IMR-90 (cell line): Measurements from ENCODE around the gene TAS2R4. TPM values are rescaled to one million over a fixed set of nuclear protein-coding genes. Genes with fewer than 3 reads are reported as not detected.

ENCODE experiments used
- ATAC-seq: fragments of 200-7000 bp; cut with Tn5 transposase; 2 replicates; pipeline ENCODE4 v1.9.1; 2020; ENCODE audit warnings: low read depth, mild to moderate bottlenecking, moderate library complexity
- BruUV-seq: library from RNA; stranded (reverse); fragments of 400-500 nt; replicated peaks from 2 replicates; lab custom pipeline; 2021; lab: Mats Ljungman, UMichigan
- CTCF ChIA-PET: fragments of 300-600 bp; formaldehyde crosslinking; extraction: SDS; loops from one replicate; lab custom pipeline; 2021; ENCODE audit warnings: antibody characterized with exemption; lab: Yijun Ruan, JAX
- POLR2A ChIA-PET: fragments of 300-600 bp; sonication (Branson Sonifier 250); formaldehyde crosslinking; loops from one replicate; lab custom pipeline; 2022; ENCODE audit warnings: antibody characterized with exemption; ENCODE audit not compliant: unreplicated experiment; lab: Charles Lee
- DNase-seq: peaks from one replicate; pipeline ENCODE4 v3.0.0; 2013
- H2AFZ ChIP-seq: replicated peaks from 2 replicates; pipeline ENCODE3; 2013; ENCODE audit warnings: low read length, mild to moderate bottlenecking; ENCODE audit not compliant: poor library complexity
- H2AK5ac ChIP-seq: 2 replicates; pipeline ENCODE4 v1.6.1; 2013; ENCODE audit warnings: low read depth, low read length, inconsistent platforms
- H2AK9ac ChIP-seq: replicated peaks from 2 replicates; pipeline ENCODE3; 2013; ENCODE audit warnings: mild to moderate bottlenecking, low read depth, low read length, moderate library complexity; ENCODE audit not compliant: poor library complexity
- H2BK120ac ChIP-seq: 2 replicates; pipeline ENCODE4 v1.6.1; 2013; ENCODE audit warnings: low read depth, low read length, inconsistent platforms
- H2BK15ac ChIP-seq: 3 replicates; pipeline ENCODE4 v1.6.1; 2013; ENCODE audit warnings: low read depth, low read length, inconsistent platforms
- H2BK20ac ChIP-seq: 2 replicates; pipeline ENCODE4 v1.6.1; 2013; ENCODE audit warnings: low read depth, mild to moderate bottlenecking, inconsistent platforms, low read length, moderate library complexity
- H2BK5ac ChIP-seq: 2 replicates; pipeline ENCODE4 v1.6.1; 2013; ENCODE audit warnings: mild to moderate bottlenecking, low read depth, low read length, inconsistent platforms; ENCODE audit not compliant: poor library complexity, severe bottlenecking
- H3K14ac ChIP-seq: replicated peaks from 2 replicates; pipeline ENCODE4 v1.6.1; 2013; ENCODE audit warnings: low read depth, low read length, inconsistent platforms
- H3K18ac ChIP-seq: 2 replicates; pipeline ENCODE4 v1.6.1; 2013; ENCODE audit warnings: low read depth, low read length, control low read depth
- H3K23ac ChIP-seq: 2 replicates; pipeline ENCODE4 v1.6.1; 2013; ENCODE audit warnings: low read depth, low read length, inconsistent platforms
- H3K27ac ChIP-seq: 2 replicates; pipeline ENCODE4 v1.5.1; 2013; ENCODE audit warnings: mild to moderate bottlenecking, control low read depth, low read length; ENCODE audit not compliant: insufficient read depth
- H3K27me3 ChIP-seq: 2 replicates; pipeline ENCODE4 v1.6.1; 2013; ENCODE audit warnings: low read length; ENCODE audit not compliant: control insufficient read depth, insufficient read depth
- H3K36me3 ChIP-seq: 2 replicates; pipeline ENCODE4 v1.6.1; 2013; ENCODE audit warnings: low read length, mixed read lengths; ENCODE audit not compliant: control insufficient read depth, insufficient read depth
- H3K4ac ChIP-seq: 2 replicates; pipeline ENCODE4 v1.6.1; 2013; ENCODE audit warnings: low read depth, low read length, inconsistent platforms
- H3K4me1 ChIP-seq: 2 replicates; pipeline ENCODE4 v1.6.1; 2013; ENCODE audit warnings: low read length, mixed read lengths; ENCODE audit not compliant: control insufficient read depth, insufficient read depth
- H3K4me2 ChIP-seq: 2 replicates; pipeline ENCODE4 v1.6.1; 2013; ENCODE audit warnings: low read depth, mild to moderate bottlenecking, control low read depth, low read length, moderate library complexity
- H3K4me3 ChIP-seq: 2 replicates; pipeline ENCODE4 v1.5.1; 2013; ENCODE audit warnings: low read depth, mild to moderate bottlenecking, control low read depth, low read length, moderate library complexity; ENCODE audit not compliant: insufficient read depth
- H3K56ac ChIP-seq: 2 replicates; pipeline ENCODE4 v1.6.1; 2013; ENCODE audit warnings: low read length, inconsistent platforms; ENCODE audit not compliant: insufficient read depth; ENCODE audit errors: extremely low read depth
- H3K79me1 ChIP-seq, 2 experiments: 2 replicates each; pipeline ENCODE4 v1.6.1; 2013; ENCODE audit warnings: low read length in 2 of 2, inconsistent platforms in 1 of 2, low read depth in 1 of 2
- H3K9ac ChIP-seq: 2 replicates; pipeline ENCODE4 v1.6.1; 2013; ENCODE audit warnings: low read depth, low read length, control low read depth
- H3K9me1 ChIP-seq: 2 replicates; pipeline ENCODE4 v1.6.1; 2013; ENCODE audit warnings: low read length, inconsistent platforms; ENCODE audit not compliant: insufficient read depth
- H3K9me3 ChIP-seq: 2 replicates; pipeline ENCODE4 v1.6.1; 2013; ENCODE audit warnings: low read length; ENCODE audit not compliant: control insufficient read depth, insufficient read depth
- H4K20me1 ChIP-seq: 2 replicates; pipeline ENCODE4 v1.6.1; 2013; ENCODE audit warnings: low read length, inconsistent platforms; ENCODE audit not compliant: insufficient read depth
- H4K5ac ChIP-seq: 2 replicates; pipeline ENCODE4 v1.6.1; 2013; ENCODE audit warnings: mild to moderate bottlenecking, low read depth, low read length, control low read depth
- H4K8ac ChIP-seq, 2 experiments: 2 replicates each; pipeline ENCODE4 v1.6.1; 2013; ENCODE audit warnings: low read depth in 2 of 2, low read length in 2 of 2, control low read depth in 1 of 2, inconsistent platforms in 1 of 2
- H4K91ac ChIP-seq: 2 replicates; pipeline ENCODE4 v1.6.1; 2013; ENCODE audit warnings: low read depth, low read length, inconsistent platforms; ENCODE audit not compliant: insufficient read depth
- BHLHE40 ChIP-seq: fragments of 150-350 bp; IDR thresholded peaks from 2 replicates; pipeline ENCODE4 v1.6.1; 2016; ENCODE audit warnings: mild to moderate bottlenecking, low read depth, low read length
- CEBPB ChIP-seq: IDR thresholded peaks from 2 replicates; pipeline ENCODE4 v1.6.1; 2012; ENCODE audit warnings: low read depth, low read length, improper control_type of control experiment
- CHD1 ChIP-seq: IDR thresholded peaks from 2 replicates; pipeline ENCODE4 v1.6.1; 2012; ENCODE audit warnings: low read depth, low read length, improper control_type of control experiment
- CTCF ChIP-seq: conservative IDR thresholded peaks from 2 replicates; pipeline ENCODE4 v1.5.1; 2012; ENCODE audit warnings: mild to moderate bottlenecking, low read depth, low read length, improper control_type of control experiment
- FOS ChIP-seq: fragments of 150-350 bp; IDR thresholded peaks from 2 replicates; pipeline ENCODE4 v1.6.1; 2016; ENCODE audit warnings: low read depth, low read length
- MAFK ChIP-seq: IDR thresholded peaks from 2 replicates; pipeline ENCODE4 v1.6.1; 2012; ENCODE audit warnings: low read depth, low read length, improper control_type of control experiment
- MAZ ChIP-seq: IDR thresholded peaks from 2 replicates; pipeline ENCODE4 v1.6.1; 2012; ENCODE audit warnings: low read depth, mild to moderate bottlenecking, low read length, improper control_type of control experiment, moderate library complexity, borderline replicate concordance
- MXI1 ChIP-seq: IDR thresholded peaks from 2 replicates; pipeline ENCODE4 v1.6.1; 2012; ENCODE audit warnings: low read depth, mild to moderate bottlenecking, low read length, moderate library complexity, borderline replicate concordance
- NFE2L2 ChIP-seq: fragments of 150-350 bp; IDR thresholded peaks from 2 replicates; pipeline ENCODE4 v1.6.1; 2016; ENCODE audit warnings: low read depth, mild to moderate bottlenecking, low read length
- POLR2A ChIP-seq: IDR thresholded peaks from 2 replicates; pipeline ENCODE4 v1.6.1; 2012; ENCODE audit warnings: mild to moderate bottlenecking, low read depth, low read length
- RAD21 ChIP-seq: IDR thresholded peaks from 2 replicates; pipeline ENCODE4 v1.6.1; 2012; ENCODE audit warnings: low read length, improper control_type of control experiment
- RCOR1 ChIP-seq: IDR thresholded peaks from 2 replicates; pipeline ENCODE4 v1.6.1; 2012; ENCODE audit warnings: mild to moderate bottlenecking, low read length, improper control_type of control experiment; ENCODE audit not compliant: insufficient replicate concordance
- RFX5 ChIP-seq: IDR thresholded peaks from 2 replicates; pipeline ENCODE4 v1.8.0; 2012; ENCODE audit warnings: low read depth, mild to moderate bottlenecking, low read length, moderate library complexity
- SMC3 ChIP-seq: fragments of 150-350 bp; IDR thresholded peaks from 2 replicates; pipeline ENCODE4 v1.6.1; 2016; ENCODE audit warnings: low read depth, mild to moderate bottlenecking, antibody characterized with exemption, low read length, moderate library complexity
- USF2 ChIP-seq: fragments of 150-350 bp; IDR thresholded peaks from 2 replicates; pipeline ENCODE4 v1.6.1; 2017; ENCODE audit warnings: mild to moderate bottlenecking, antibody characterized with exemption, low read length, low read depth
- WGBS, 2 experiments: methylation state at CpG; one replicate each; pipeline versions ENCODE4 v1.1.5 to v1.1.7; 2013; ENCODE audit warnings: missing lambda C conversion rate in 2 of 2; ENCODE audit not compliant: insufficient read length in 1 of 2; ENCODE audit errors: extremely low coverage in 2 of 2; 5-methylcytosine and 5-hydroxymethylcytosine counted together
- dilution Hi-C: fragments of 300-500 bp; cut with HindIII; formaldehyde crosslinking; loops from one replicate; pipeline ENCODE4 v1.14.3; 2018; ENCODE audit warnings: low sequenced_read_pairs; ENCODE audit not compliant: unreplicated experiment
- in situ Hi-C: fragments of 300-500 bp; cut with MboI; formaldehyde crosslinking; loops from 3 replicates; pipeline ENCODE4 v1.14.3; 2019; ENCODE audit warnings: low sequenced_read_pairs, inconsistent platforms, mixed read lengths
- intact Hi-C: fragments of 100-400 bp; cut with micrococcal nuclease; formaldehyde crosslinking; loops from 2 replicates; pipeline ENCODE4 v1.10.0; 2022
- polyA plus RNA-seq, 3 experiments: library from polyadenylated mRNA; depleted of rRNA; stranded (reverse); fragments of >200 nt; gene quantifications; 2 replicates each; pipeline ENCODE4 v1.2.3, GENCODE V29; 2012; ENCODE audit warnings: low replicate concordance in 1 of 3
- total RNA-seq: library from RNA; depleted of rRNA; stranded (reverse); fragments of >200 nt; gene quantifications from 2 replicates; pipeline ENCODE4 v1.2.3, GENCODE V29; 2012

Gene TAS2R4
- total and polyA plus RNA-seq, 2 of the 4 experiments (the other 2 are of a cell fraction): 0.14 to 0.18 TPM

DNA sequence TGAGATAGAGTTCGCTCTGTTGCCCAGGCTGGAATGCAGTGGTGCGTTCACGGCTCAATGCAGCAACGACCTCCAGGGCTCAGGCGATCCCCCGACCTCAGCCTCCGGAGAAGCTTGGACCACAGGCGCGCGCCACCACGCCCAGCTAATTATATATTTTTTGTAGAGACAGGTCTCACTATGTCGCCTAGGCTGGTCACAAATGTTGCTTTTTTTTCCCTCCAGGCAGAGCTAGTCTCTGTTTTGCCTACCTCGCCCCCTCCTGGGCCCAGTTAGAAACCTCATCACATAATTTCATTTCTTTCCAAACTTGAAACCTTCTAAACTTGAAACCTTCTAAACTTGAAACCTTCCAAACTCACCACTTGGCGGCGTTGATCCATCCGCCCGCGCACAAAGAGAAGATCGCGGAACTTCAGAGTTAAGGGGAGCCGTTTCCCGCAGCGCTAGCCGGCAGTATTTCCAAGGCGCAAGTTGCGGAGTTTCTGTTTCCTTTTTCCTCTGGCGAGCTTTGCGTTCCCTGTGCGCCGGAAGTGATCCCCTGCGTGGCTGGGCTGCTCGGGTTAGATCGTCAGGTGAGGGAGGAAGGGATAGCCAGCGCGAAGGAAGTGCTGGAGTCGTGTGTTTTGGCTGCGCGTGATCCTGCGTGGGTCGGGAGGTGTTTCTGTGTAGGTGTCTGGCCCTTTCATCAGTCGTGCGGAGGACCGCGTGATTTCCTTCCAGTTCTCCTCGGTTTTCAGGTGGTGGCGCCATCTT lies 38.5 kb upstream of the TAS2R4 start, which contains the start of gene SSBP1:
SSBP1 (plus strand) TSS at position 523 of the 756 bp plus-strand sequence. CDS start 809 bp downstream, outside the sequence.
- no peaks in the 10 kb centered on the region for H3K9me3 ChIP-seq
- TF ChIP-seq RAD21 (peak; percentile 36), CTCF (peak; percentile 96), RCOR1 (peak; percentile 84), CHD1 (peak; percentile 47; the same call in 1 of the 2 replicates), CEBPB (peak; percentile 39; the same call in 1 of the 2 replicates), FOS (no peak), MAFK (peak; percentile 7; the same call in 1 of the 2 replicates), SMC3 (no peak; the same call in none of the 2 replicates), POLR2A (peak; percentile 88), BHLHE40 (no peak), RFX5 (no peak), NFE2L2 (no peak), MXI1 (peak; percentile 43), USF2 (no peak), MAZ (peak; percentile 70; the same call in 1 of the 2 replicates)

More for the DNA sequence above, 38.5 kb upstream of the TAS2R4 start, which contains the start of gene SSBP1:
- H3K9ac ChIP-seq: peak within 1 kb of the TSS; percentile 85
- peak within 1 kb of the TSS; percentile 70 for H3K27ac ChIP-seq
- peak within 1 kb of the TSS; percentile 49; the same call in 1 of the 3 replicates for H2BK15ac ChIP-seq
- CTCF ChIA-PET: interaction anchor here (0.5 to 2.4 kb wide), 9 partner anchors 16 to 1215 kb away, joined by 3 to 7 read pairs (median 3); no protein-coding TSS in a partner anchor
- H3K36me3 ChIP-seq: peaks cover 12% of the 10 kb centered on the region; the same call in 1 of the 2 replicates
- peak within 1 kb of the TSS; percentile 98 for H4K5ac ChIP-seq
- peak within 1 kb of the TSS; percentile 89 for H3K4me2 ChIP-seq
- peak within 1 kb of the TSS; percentile 93 for H3K4ac ChIP-seq
- peak within 1 kb of the TSS; percentile 65 for H3K4me3 ChIP-seq
- peak within 1 kb of the TSS; percentile 86 for H2AK9ac ChIP-seq
- H2BK120ac ChIP-seq: peak within 1 kb of the TSS; percentile 48
- DNase-seq (peak; percentile 96), ATAC-seq (peak; percentile 97)
- H4K91ac ChIP-seq: peak within 1 kb of the TSS; percentile 85
- POLR2A ChIA-PET: interaction anchor here (1.6 kb wide), 1 partner anchor 19 kb away, joined by 3 read pairs; no protein-coding TSS in a partner anchor
- in situ Hi-C loops (no loop called here), dilution Hi-C loops (no loop called here), intact Hi-C loops (loop anchor here (1.0 to 10.0 kb wide), 4 partner anchors 35 to 724 kb away; partner anchors contain the start of genes DENND11 and MRPS33)
- peak within 1 kb of the TSS; percentile 98 to 99 for H4K8ac ChIP-seq
- peaks cover 6% of the 10 kb centered on the region; the same call in 1 of the 2 replicates for H3K9me1 ChIP-seq
- H2AFZ ChIP-seq: peak within 1 kb of the TSS; percentile 95
- BruUV-seq: no TSS peak
- 0 out of 2 replicates have a peak within 1 kb of the TSS, but pooled peaks have one; percentile 73 for H3K23ac ChIP-seq
- H3K27me3 ChIP-seq: no peaks in the 10 kb centered on the region
- H3K18ac ChIP-seq: peak within 1 kb of the TSS; percentile 26
- H2AK5ac ChIP-seq: peak within 1 kb of the TSS; percentile 68
- H2BK5ac ChIP-seq: peak within 1 kb of the TSS; percentile 64
- H3K4me1 ChIP-seq: no peaks in the 10 kb centered on the region; the same call in 1 of the 2 replicates
- H3K79me1 ChIP-seq: peaks cover 13 to 20% of the 10 kb centered on the region in 2 experiments; a peak in 3 of 4 replicates
- H3K14ac ChIP-seq: peak within 1 kb of the TSS; percentile 78
- no peak within 1 kb of the TSS for H2BK20ac ChIP-seq
- peak within 1 kb of the TSS; percentile 81 for H3K56ac ChIP-seq
- WGBS, 2 experiments: 1% methylated on average over 29 of the region's 46 CpGs; no CpG with 5 or more reads in 1 of the 2 experiments
- H4K20me1 ChIP-seq: no peaks in the 10 kb centered on the region
